GM21717 (cell line): ENCODE measurements around the gene SORCS2.

Source experiments
- ATAC-seq: cut with Tn5 transposase; IDR thresholded peaks from one replicate; pipeline ENCODE4 v1.9.1; 2021; ENCODE audit warnings: mild to moderate bottlenecking, moderate library complexity; ENCODE audit not compliant: unreplicated experiment

The SORCS2 gene

GRCh38 chr4:7398104-7398423, 205.7 kb downstream of the SORCS2 start:
- no peak for ATAC-seq

- ATAC-seq: no peak
Measured at GRCh38 chr4:7398788-7399439, 206.6 kb downstream of the SORCS2 start.

- ATAC-seq: no peak
Measured at GRCh38 chr4:7399440-7400234, 207.3 kb downstream of the SORCS2 start.

GRCh38 chr4:7400671-7401298, 208.4 kb downstream of the SORCS2 start:
- ATAC-seq: no peak

GRCh38 chr4:7402526-7402925, 210.2 kb downstream of the SORCS2 start:
- ATAC-seq: no peak

- no peak for ATAC-seq
Measured at GRCh38 chr4:7403001-7403400, 210.7 kb downstream of the SORCS2 start.

GRCh38 chr4:7408166-7408565, 215.8 kb downstream of the SORCS2 start:
- ATAC-seq: no peak

- no peak for ATAC-seq
Measured at GRCh38 chr4:7410446-7410845, 218.1 kb downstream of the SORCS2 start.

- no peak for ATAC-seq
Measured at GRCh38 chr4:7411491-7411890, 219.2 kb downstream of the SORCS2 start.

GRCh38 chr4:7411896-7412553, 219.7 kb downstream of the SORCS2 start:
- ATAC-seq: no peak

- ATAC-seq: no peak
Measured at GRCh38 chr4:7412554-7412912, 220.2 kb downstream of the SORCS2 start.

- ATAC-seq: no peak
Measured at GRCh38 chr4:7414046-7414445, 221.7 kb downstream of the SORCS2 start.

- ATAC-seq: no peak
Measured at GRCh38 chr4:7414736-7415510, 222.6 kb downstream of the SORCS2 start.

- no peak for ATAC-seq
Measured at GRCh38 chr4:7415927-7416686, 223.8 kb downstream of the SORCS2 start.

- ATAC-seq: no peak
Measured at GRCh38 chr4:7416745-7417432, 224.6 kb downstream of the SORCS2 start.

GRCh38 chr4:7417639-7418038, 225.3 kb downstream of the SORCS2 start:
- ATAC-seq: no peak

GRCh38 chr4:7418131-7418943, 226.0 kb downstream of the SORCS2 start:
- ATAC-seq: no peak

GRCh38 chr4:7419961-7420660, 227.8 kb downstream of the SORCS2 start:
- ATAC-seq: no peak
